ENCODE measurements around the gene SSU72.

Gene SSU72

GRCh38 chr1:1544544-1544943, 30.1 kb downstream of the SSU72 start:
- no peak for TF ChIP-seq POLR2AphosphoS5 (IDR thresholded peaks at IDR 0.05; ENCODE audit: low read depth)
- TF ChIP-seq GABPA (IDR thresholded peaks at IDR 0.05; ENCODE audit: low read depth) = no peak
- no peak for TF ChIP-seq REST (IDR thresholded peaks at IDR 0.05; ENCODE audit: insufficient replicate concordance, low read depth)
- no peak for TF ChIP-seq SPI1 (IDR thresholded peaks at IDR 0.05; ENCODE audit: borderline replicate concordance, low read depth)
- no peak for TF ChIP-seq CTCF (IDR thresholded peaks at IDR 0.05; ENCODE audit: insufficient read depth, low read length)
- Histone ChIP-seq H3K27ac (replicated peaks) (no peak overlapping the region), H3K27me3 (ENCODE audit: insufficient read depth, poor library complexity, severe bottlenecking) (no peaks in the 10 kb centered on the region), H3K4me3 (replicated peaks; ENCODE audit: insufficient read depth, low read length) (no peak overlapping the region)
- DNase-seq (ENCODE audit: low read depth in 1 of 2, low spot score in 1 of 2) = no peak

- no peak overlapping the region for H3K4me3 ChIP-seq (replicated peaks; ENCODE audit: insufficient read depth, low read length)
- no peak overlapping the region for H3K27ac ChIP-seq (replicated peaks)
- no peak for DNase-seq (ENCODE audit: low read depth in 1 of 2, low spot score in 1 of 2)
- no peaks in the 10 kb centered on the region for H3K27me3 ChIP-seq (ENCODE audit: insufficient read depth, poor library complexity, severe bottlenecking)
- TF ChIP-seq REST (IDR thresholded peaks at IDR 0.05; ENCODE audit: insufficient replicate concordance, low read depth) = no peak
- TF ChIP-seq GABPA (IDR thresholded peaks at IDR 0.05; ENCODE audit: low read depth) = no peak
- TF ChIP-seq SPI1 (IDR thresholded peaks at IDR 0.05; ENCODE audit: borderline replicate concordance, low read depth) = no peak
- no peak for TF ChIP-seq CTCF (IDR thresholded peaks at IDR 0.05; ENCODE audit: insufficient read depth, low read length)
- no peak; the same call in 1 of the 2 replicates for TF ChIP-seq POLR2AphosphoS5 (IDR thresholded peaks at IDR 0.05; ENCODE audit: low read depth)
These were observed 31.0 kb downstream of the SSU72 start for GRCh38 chr1:1543706-1544099.

- no peak overlapping the region for H3K4me3 ChIP-seq (replicated peaks; ENCODE audit: insufficient read depth, low read length)
- no peaks in the 10 kb centered on the region for H3K27me3 ChIP-seq (ENCODE audit: insufficient read depth, poor library complexity, severe bottlenecking)
- no peak overlapping the region for H3K27ac ChIP-seq (replicated peaks)
- DNase-seq (ENCODE audit: low read depth in 1 of 2, low spot score in 1 of 2) = no peak
- no peak for TF ChIP-seq GABPA (IDR thresholded peaks at IDR 0.05; ENCODE audit: low read depth)
- TF ChIP-seq POLR2AphosphoS5 (IDR thresholded peaks at IDR 0.05; ENCODE audit: low read depth) = peak; percentile 3; the same call in 1 of the 2 replicates
These were observed 31.6 kb downstream of the SSU72 start for GRCh38 chr1:1542766-1543705.

- TF ChIP-seq GABPA (IDR thresholded peaks at IDR 0.05; ENCODE audit: low read depth) (no peak), SPI1 (IDR thresholded peaks at IDR 0.05; ENCODE audit: borderline replicate concordance, low read depth) (no peak), CTCF (IDR thresholded peaks at IDR 0.05; ENCODE audit: insufficient read depth, low read length) (no peak)
- Histone ChIP-seq H3K4me3 (replicated peaks; ENCODE audit: insufficient read depth, low read length) (no peak overlapping the region), H3K27me3 (ENCODE audit: insufficient read depth, poor library complexity, severe bottlenecking) (no peaks in the 10 kb centered on the region), H3K27ac (replicated peaks) (no peak overlapping the region)
- DNase-seq (ENCODE audit: low read depth in 1 of 2, low spot score in 1 of 2) = no peak
These were observed 32.5 kb downstream of the SSU72 start for GRCh38 chr1:1541956-1542765.
